ENCODE data around the gene CHCHD3. TPM values are rescaled to one million over a fixed set of nuclear protein-coding genes. Genes with fewer than 3 reads are reported as not detected.

The CHCHD3 gene
- total RNA-seq, 2 donors from 2014 or later: 30.0 to 65.1 TPM

DNA sequence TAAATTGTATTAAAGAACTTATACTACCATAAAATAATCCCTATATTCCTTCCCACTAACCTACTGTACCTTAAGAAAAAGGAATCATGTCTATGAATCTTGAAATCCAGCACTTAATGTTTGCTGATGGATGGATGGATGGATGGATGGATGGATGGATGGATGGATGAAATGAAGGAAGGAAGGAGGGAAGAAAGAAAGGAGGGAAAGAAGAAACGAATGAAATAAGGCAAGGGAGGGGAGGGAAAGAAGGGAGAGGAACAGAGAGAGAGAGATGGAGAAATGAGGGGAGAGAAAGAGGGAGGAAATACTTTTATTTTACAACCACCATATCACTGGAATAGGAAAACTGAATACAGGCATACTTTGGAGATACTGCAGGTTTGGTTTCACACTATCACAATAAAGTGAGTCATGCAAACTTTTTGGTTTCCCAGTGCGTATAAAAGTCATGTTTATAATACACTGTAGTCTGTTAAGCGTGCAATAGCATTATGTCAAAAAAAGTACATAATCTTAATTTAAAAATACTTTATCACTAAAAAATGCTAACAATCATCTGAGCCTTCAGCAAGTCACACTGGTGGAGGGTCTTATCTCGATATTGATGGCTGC lies 219.8 kb downstream of the CHCHD3 start:
- H3K36me3 Mint-ChIP-seq (ENCODE audit: low read depth): peaks cover 14% of the 10 kb centered on the region
- H3K27ac Mint-ChIP-seq: no peak overlapping the region
- ATAC-seq (replicated peaks): no peak
- no peaks in the 10 kb centered on the region for H3K9me3 Mint-ChIP-seq
- H3K27me3 Mint-ChIP-seq: no peaks in the 10 kb centered on the region
- H3K4me3 Mint-ChIP-seq: no peak overlapping the region
- no peaks in the 10 kb centered on the region for H3K4me1 Mint-ChIP-seq

GRCh38 chr7:132861424-132861823 lies 220.5 kb downstream of the CHCHD3 start:
- Mint-ChIP-seq H3K4me1 (peaks cover 3% of the 10 kb centered on the region), H3K27me3 (no peaks in the 10 kb centered on the region), H3K4me3 (no peak overlapping the region), H3K27ac (no peak overlapping the region), H3K36me3 (ENCODE audit: low read depth) (peaks cover 11% of the 10 kb centered on the region), H3K9me3 (no peaks in the 10 kb centered on the region)
- no peak for ATAC-seq (replicated peaks)

- Mint-ChIP-seq H3K27ac (no peak overlapping the region), H3K27me3 (no peaks in the 10 kb centered on the region), H3K4me3 (no peak overlapping the region), H3K9me3 (no peaks in the 10 kb centered on the region), H3K4me1 (peaks cover 3% of the 10 kb centered on the region), H3K36me3 (ENCODE audit: low read depth) (no peaks in the 10 kb centered on the region)
- ATAC-seq (replicated peaks): no peak
These were observed 222.7 kb downstream of the CHCHD3 start for GRCh38 chr7:132859199-132859598.

GRCh38 chr7:132858760-132859159 lies 223.1 kb downstream of the CHCHD3 start:
- peaks cover under 1% of the 10 kb centered on the region for H3K36me3 Mint-ChIP-seq (ENCODE audit: low read depth)
- H3K9me3 Mint-ChIP-seq: no peaks in the 10 kb centered on the region
- no peak for ATAC-seq (replicated peaks)
- H3K4me1 Mint-ChIP-seq: peaks cover 3% of the 10 kb centered on the region
- H3K27me3 Mint-ChIP-seq: no peaks in the 10 kb centered on the region
- no peak overlapping the region for H3K27ac Mint-ChIP-seq
- no peak overlapping the region for H3K4me3 Mint-ChIP-seq

GRCh38 chr7:132858251-132858650 lies 223.6 kb downstream of the CHCHD3 start:
- Mint-ChIP-seq H3K4me3 (no peak overlapping the region), H3K27me3 (no peaks in the 10 kb centered on the region), H3K36me3 (ENCODE audit: low read depth) (peaks cover 6% of the 10 kb centered on the region), H3K9me3 (no peaks in the 10 kb centered on the region), H3K27ac (no peak overlapping the region), H3K4me1 (peaks cover 3% of the 10 kb centered on the region)
- no peak for ATAC-seq (replicated peaks)

DNA sequence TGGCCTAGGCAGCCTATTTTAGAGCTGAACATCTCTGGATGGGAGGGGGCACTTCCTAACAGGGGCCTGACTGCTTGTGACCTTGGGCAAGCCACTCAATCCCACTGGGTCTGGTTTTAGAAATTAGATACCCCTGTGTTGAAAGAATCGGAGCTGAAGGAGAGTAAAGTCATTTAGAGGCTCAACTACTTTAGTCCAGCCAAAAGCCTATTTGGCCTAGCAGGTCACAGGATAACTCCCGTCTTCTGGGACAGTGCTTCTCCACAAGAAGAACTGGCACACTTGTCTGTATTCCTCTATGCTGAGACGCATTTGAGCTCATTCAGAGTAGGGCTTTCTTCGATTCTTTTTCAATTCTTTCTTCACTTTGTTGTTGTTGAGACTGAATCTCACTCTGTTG lies 224.2 kb downstream of the CHCHD3 start:
- no peak overlapping the region for H3K4me3 Mint-ChIP-seq
- no peak overlapping the region for H3K27ac Mint-ChIP-seq
- peaks cover 9% of the 10 kb centered on the region for H3K36me3 Mint-ChIP-seq (ENCODE audit: low read depth)
- peaks cover 3% of the 10 kb centered on the region for H3K4me1 Mint-ChIP-seq
- H3K9me3 Mint-ChIP-seq: no peaks in the 10 kb centered on the region
- no peaks in the 10 kb centered on the region for H3K27me3 Mint-ChIP-seq
- no peak for ATAC-seq (replicated peaks)

GRCh38 chr7:132857031-132857430 lies 224.9 kb downstream of the CHCHD3 start:
- H3K27ac Mint-ChIP-seq: no peak overlapping the region
- no peak for ATAC-seq (replicated peaks)
- peaks cover 14% of the 10 kb centered on the region for H3K36me3 Mint-ChIP-seq (ENCODE audit: low read depth)
- H3K4me1 Mint-ChIP-seq: peaks cover 3% of the 10 kb centered on the region
- no peaks in the 10 kb centered on the region for H3K9me3 Mint-ChIP-seq
- no peaks in the 10 kb centered on the region for H3K27me3 Mint-ChIP-seq
- H3K4me3 Mint-ChIP-seq: no peak overlapping the region

DNA sequence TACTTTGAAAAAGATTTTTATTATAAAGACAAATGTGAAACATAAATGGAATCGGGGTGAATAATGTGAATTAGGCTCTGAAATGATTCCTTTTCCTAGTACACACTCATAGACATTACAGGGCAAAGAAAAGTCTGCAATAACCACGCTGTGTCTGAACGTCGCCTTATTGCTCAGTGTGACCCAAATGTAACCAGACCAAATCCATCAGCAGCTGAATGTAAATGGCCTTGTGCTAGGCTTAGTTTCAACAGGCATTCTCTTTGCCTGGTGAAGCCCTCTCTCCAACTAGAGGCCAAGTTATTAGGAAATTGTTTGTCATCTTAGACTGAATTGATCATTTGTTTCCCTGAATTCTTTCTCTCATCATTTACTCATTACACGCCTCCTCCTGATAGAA lies 225.5 kb downstream of the CHCHD3 start:
- Mint-ChIP-seq H3K9me3 (no peaks in the 10 kb centered on the region), H3K4me1 (peaks cover 3% of the 10 kb centered on the region), H3K4me3 (no peak overlapping the region), H3K27me3 (no peaks in the 10 kb centered on the region), H3K36me3 (ENCODE audit: low read depth) (peaks cover 14% of the 10 kb centered on the region), H3K27ac (no peak overlapping the region)
- no peak for ATAC-seq (replicated peaks)

GRCh38 chr7:132855901-132856300 lies 226.0 kb downstream of the CHCHD3 start:
- no peaks in the 10 kb centered on the region for H3K27me3 Mint-ChIP-seq

DNA sequence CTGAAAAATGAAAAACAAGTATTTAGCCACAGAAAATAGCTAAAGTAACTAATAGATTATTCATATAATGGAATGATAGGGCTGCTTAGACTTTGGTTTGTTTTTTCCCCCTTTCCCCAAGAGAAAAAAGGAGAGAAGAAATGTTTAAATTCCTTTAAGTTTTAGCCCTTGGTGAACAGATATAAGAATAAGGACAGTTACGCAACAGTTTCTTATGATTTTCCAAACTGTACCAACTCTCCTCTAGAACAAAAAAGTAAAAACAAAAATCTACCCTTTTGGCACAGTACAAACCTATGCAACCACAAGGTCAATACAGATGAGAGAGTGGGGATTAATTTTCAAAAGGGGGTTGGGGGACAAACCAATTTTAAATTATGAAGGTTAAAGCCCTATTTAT lies 227.7 kb downstream of the CHCHD3 start:
- Mint-ChIP-seq H3K9me3 (no peaks in the 10 kb centered on the region), H3K27me3 (no peaks in the 10 kb centered on the region), H3K27ac (no peak overlapping the region), H3K4me3 (no peak overlapping the region), H3K36me3 (ENCODE audit: low read depth) (peaks cover 14% of the 10 kb centered on the region), H3K4me1 (peaks cover 3% of the 10 kb centered on the region)
- no peak for ATAC-seq (replicated peaks)

More at GRCh38 chr7:132855901-132856300, 226.0 kb downstream of the CHCHD3 start:
- no peak for ATAC-seq (replicated peaks)
- H3K4me3 Mint-ChIP-seq: no peak overlapping the region
- peaks cover 14% of the 10 kb centered on the region for H3K36me3 Mint-ChIP-seq (ENCODE audit: low read depth)
- H3K9me3 Mint-ChIP-seq: no peaks in the 10 kb centered on the region
- peaks cover 3% of the 10 kb centered on the region for H3K4me1 Mint-ChIP-seq
- H3K27ac Mint-ChIP-seq: no peak overlapping the region

- H3K9me3 Mint-ChIP-seq: peaks cover 3% of the 10 kb centered on the region
- H3K36me3 Mint-ChIP-seq (ENCODE audit: low read depth): peaks cover 8% of the 10 kb centered on the region
- no peak overlapping the region for H3K27ac Mint-ChIP-seq
- H3K4me3 Mint-ChIP-seq: no peak overlapping the region
- no peaks in the 10 kb centered on the region for H3K4me1 Mint-ChIP-seq
- no peak for ATAC-seq (replicated peaks)
- H3K27me3 Mint-ChIP-seq: no peaks in the 10 kb centered on the region
These were observed 234.5 kb downstream of the CHCHD3 start for GRCh38 chr7:132847376-132847775.

DNA sequence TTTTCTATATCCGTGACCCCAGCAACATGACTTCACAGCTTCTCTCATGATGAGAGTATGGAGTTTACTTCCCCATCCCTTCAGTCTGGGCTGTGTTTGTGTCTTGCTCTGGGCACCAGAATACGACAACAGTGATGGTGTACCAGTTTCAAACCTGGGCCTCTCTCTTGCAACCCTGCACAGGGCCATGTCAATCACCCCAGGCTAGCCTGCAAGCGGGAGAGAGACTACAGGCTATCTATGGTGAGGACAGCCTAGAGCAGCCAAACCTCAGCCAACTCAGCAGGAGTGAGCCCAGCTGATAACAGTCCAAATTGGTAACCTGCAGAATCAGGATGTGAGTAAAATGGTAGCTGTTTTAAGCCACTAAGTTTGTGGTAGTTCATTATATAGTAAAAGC lies 235.8 kb downstream of the CHCHD3 start:
- H3K36me3 Mint-ChIP-seq (ENCODE audit: low read depth): peaks cover 11% of the 10 kb centered on the region
- no peak overlapping the region for H3K27ac Mint-ChIP-seq
- no peak overlapping the region for H3K4me3 Mint-ChIP-seq
- no peaks in the 10 kb centered on the region for H3K4me1 Mint-ChIP-seq
- ATAC-seq (replicated peaks): no peak
- H3K9me3 Mint-ChIP-seq: peaks cover 4% of the 10 kb centered on the region
- H3K27me3 Mint-ChIP-seq: no peaks in the 10 kb centered on the region

GRCh38 chr7:132842478-132842877 lies 239.4 kb downstream of the CHCHD3 start:
- H3K4me1 Mint-ChIP-seq: no peaks in the 10 kb centered on the region
- H3K36me3 Mint-ChIP-seq (ENCODE audit: low read depth): peaks cover 27% of the 10 kb centered on the region
- no peak overlapping the region for H3K27ac Mint-ChIP-seq
- H3K9me3 Mint-ChIP-seq: peaks cover 4% of the 10 kb centered on the region
- no peak overlapping the region for H3K4me3 Mint-ChIP-seq
- no peaks in the 10 kb centered on the region for H3K27me3 Mint-ChIP-seq
- no peak for ATAC-seq (replicated peaks)

DNA sequence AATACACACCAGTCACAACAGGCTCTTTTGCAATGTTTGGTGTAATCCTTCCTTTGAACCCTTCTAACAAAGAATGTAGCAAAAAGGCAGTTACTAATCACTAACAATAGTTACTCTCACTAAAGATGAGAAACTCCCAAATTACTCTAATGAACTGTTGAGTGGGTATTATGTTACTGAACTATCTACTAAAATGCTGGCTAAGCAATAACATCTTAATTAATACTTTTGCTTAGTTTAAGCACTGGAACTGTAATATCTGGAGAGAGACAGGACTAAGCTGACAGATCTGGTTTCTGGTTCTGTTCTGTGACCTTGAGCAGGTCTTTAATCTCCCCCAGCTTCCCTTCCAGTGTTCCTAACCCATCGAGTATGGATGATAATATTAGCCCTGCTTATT lies 241.7 kb downstream of the CHCHD3 start:
- H3K4me3 Mint-ChIP-seq: no peak overlapping the region
- peaks cover 45% of the 10 kb centered on the region for H3K36me3 Mint-ChIP-seq (ENCODE audit: low read depth)

DNA sequence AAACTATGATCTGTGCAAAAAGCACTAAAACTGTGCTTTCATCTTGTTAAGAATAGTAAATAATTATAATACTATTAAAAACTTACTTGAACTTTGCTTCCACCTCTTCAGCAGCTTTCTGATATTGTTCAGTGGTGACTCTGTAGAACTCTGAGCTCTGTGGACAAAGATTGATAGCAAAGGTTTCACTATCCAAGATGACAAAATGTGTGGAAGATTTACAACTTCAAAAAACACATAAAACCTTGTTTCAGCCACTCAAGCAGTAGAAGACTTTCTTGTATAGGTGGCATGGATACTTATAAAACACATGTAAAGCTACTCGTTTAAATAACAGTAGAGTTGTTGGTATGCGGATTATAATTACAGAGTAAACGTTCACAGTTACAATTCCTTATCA lies 243.6 kb downstream of the CHCHD3 start:
- no peaks in the 10 kb centered on the region for H3K4me1 Mint-ChIP-seq
- H3K27me3 Mint-ChIP-seq: no peaks in the 10 kb centered on the region
- peaks cover 4% of the 10 kb centered on the region for H3K9me3 Mint-ChIP-seq
- H3K4me3 Mint-ChIP-seq: no peak overlapping the region
- peaks cover 40% of the 10 kb centered on the region for H3K36me3 Mint-ChIP-seq (ENCODE audit: low read depth)
- H3K27ac Mint-ChIP-seq: no peak overlapping the region
- ATAC-seq (replicated peaks): no peak

More for the DNA sequence above, 241.7 kb downstream of the CHCHD3 start:
- Mint-ChIP-seq H3K4me1 (no peaks in the 10 kb centered on the region), H3K9me3 (peaks cover 4% of the 10 kb centered on the region), H3K27ac (no peak overlapping the region), H3K27me3 (no peaks in the 10 kb centered on the region)
- no peak for ATAC-seq (replicated peaks)

GRCh38 chr7:132837529-132837928 lies 244.4 kb downstream of the CHCHD3 start:
- no peaks in the 10 kb centered on the region for H3K4me1 Mint-ChIP-seq
- H3K9me3 Mint-ChIP-seq: peaks cover 2% of the 10 kb centered on the region
- no peaks in the 10 kb centered on the region for H3K27me3 Mint-ChIP-seq
- ATAC-seq (replicated peaks): no peak
- H3K4me3 Mint-ChIP-seq: no peak overlapping the region
- H3K27ac Mint-ChIP-seq: no peak overlapping the region
- H3K36me3 Mint-ChIP-seq (ENCODE audit: low read depth): peaks cover 40% of the 10 kb centered on the region
